Fibroblast of villous mesenchyme (primary cell): ENCODE data around the gene ARHGAP6. TPM values are rescaled to one million over a fixed set of nuclear protein-coding genes. Genes with fewer than 3 reads are reported as not detected.

Experiments
- DNase-seq: peaks from one replicate; pipeline ENCODE4 v3.0.0-alpha.2; 2010; ENCODE audit warnings: low read depth
- H3K4me3 ChIP-seq: 2 replicates; pipeline ENCODE4 v1.5.1; 2011; ENCODE audit warnings: low read depth, mild to moderate bottlenecking, low read length
- total RNA-seq: library from RNA; depleted of rRNA; stranded (reverse); fragments of >200 nt; gene quantifications from 2 replicates; pipeline ENCODE4 v1.2.3, GENCODE V29; 2012
- TF ChIP-seq, protein P1 (sequence below): IDR thresholded peaks from 2 replicates; pipeline ENCODE4 v1.5.1; 2012; ENCODE audit warnings: low read depth, mild to moderate bottlenecking, low read length; ENCODE audit not compliant: insufficient read depth

The ARHGAP6 gene
- total RNA-seq, 1 donor: 1.7 TPM

DNA sequence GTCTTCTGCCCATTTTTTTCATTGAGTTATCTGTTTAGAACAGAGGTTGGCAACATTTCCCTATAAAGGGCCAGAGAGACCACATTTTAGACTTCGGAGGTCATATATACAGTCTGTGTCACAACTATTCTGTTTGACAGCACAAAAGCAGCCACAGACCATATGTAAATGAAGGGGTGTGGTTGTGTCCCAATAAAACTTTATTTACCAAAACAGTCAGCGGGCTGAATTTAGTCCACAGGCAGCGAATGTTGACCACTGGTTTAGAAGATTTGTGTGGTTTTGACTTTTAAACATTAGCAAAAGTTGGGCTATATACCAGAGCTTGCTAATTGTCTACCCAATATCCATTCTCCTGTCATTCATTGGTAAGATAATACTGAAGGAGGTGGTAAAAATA is 221.7 kb downstream of the ARHGAP6 start:
- DNase-seq: no peak
- H3K4me3 ChIP-seq: no peak overlapping the region
- TF ChIP-seq, protein P1, sequence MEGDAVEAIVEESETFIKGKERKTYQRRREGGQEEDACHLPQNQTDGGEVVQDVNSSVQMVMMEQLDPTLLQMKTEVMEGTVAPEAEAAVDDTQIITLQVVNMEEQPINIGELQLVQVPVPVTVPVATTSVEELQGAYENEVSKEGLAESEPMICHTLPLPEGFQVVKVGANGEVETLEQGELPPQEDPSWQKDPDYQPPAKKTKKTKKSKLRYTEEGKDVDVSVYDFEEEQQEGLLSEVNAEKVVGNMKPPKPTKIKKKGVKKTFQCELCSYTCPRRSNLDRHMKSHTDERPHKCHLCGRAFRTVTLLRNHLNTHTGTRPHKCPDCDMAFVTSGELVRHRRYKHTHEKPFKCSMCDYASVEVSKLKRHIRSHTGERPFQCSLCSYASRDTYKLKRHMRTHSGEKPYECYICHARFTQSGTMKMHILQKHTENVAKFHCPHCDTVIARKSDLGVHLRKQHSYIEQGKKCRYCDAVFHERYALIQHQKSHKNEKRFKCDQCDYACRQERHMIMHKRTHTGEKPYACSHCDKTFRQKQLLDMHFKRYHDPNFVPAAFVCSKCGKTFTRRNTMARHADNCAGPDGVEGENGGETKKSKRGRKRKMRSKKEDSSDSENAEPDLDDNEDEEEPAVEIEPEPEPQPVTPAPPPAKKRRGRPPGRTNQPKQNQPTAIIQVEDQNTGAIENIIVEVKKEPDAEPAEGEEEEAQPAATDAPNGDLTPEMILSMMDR: no peak

- H3K4me3 ChIP-seq: no peak overlapping the region
- TF ChIP-seq, protein P1: no peak
- DNase-seq: no peak
Measured at GRCh38 chrX:11439846-11440245, 225.9 kb downstream of the ARHGAP6 start.

DNA sequence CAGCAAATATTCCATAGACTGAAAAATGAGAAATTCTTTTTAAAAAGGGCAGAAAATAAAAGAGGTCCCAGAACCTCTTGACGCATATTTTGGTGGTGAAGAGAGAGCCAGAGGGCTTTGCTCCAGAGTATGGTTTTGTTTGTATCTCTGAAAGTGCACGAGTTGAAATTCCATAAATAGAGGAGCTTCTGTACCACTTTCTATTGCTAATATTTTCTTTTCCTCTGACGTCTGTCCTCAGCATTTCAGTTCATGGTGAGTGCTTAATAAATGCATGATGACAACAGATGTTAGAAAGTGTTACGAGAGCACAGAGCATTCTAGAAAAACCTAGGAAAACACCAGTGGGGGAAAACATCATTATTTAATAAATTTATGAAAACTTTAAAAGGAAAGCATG is 227.0 kb downstream of the ARHGAP6 start:
- peak; percentile 72 for DNase-seq
- H3K4me3 ChIP-seq: no peak overlapping the region
- TF ChIP-seq, protein P1: no peak

DNA sequence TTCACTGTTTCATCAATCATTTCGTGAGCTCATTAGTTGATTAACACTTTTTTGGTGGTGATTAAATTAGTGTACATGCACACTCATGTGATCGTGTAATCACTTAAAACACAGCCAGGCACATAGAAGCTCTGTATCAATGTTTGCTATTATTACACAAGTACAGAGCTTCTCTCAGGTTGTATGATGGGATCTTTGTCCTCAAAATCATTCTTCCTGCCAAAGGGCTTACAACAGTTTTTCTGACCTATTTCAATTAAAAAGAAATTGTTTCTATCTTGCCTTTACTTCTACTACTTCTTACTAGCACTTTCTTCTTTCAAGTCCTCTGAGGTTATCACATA is 227.4 kb downstream of the ARHGAP6 start:
- H3K4me3 ChIP-seq: no peak overlapping the region
- TF ChIP-seq, protein P1: no peak
- no peak for DNase-seq

DNA sequence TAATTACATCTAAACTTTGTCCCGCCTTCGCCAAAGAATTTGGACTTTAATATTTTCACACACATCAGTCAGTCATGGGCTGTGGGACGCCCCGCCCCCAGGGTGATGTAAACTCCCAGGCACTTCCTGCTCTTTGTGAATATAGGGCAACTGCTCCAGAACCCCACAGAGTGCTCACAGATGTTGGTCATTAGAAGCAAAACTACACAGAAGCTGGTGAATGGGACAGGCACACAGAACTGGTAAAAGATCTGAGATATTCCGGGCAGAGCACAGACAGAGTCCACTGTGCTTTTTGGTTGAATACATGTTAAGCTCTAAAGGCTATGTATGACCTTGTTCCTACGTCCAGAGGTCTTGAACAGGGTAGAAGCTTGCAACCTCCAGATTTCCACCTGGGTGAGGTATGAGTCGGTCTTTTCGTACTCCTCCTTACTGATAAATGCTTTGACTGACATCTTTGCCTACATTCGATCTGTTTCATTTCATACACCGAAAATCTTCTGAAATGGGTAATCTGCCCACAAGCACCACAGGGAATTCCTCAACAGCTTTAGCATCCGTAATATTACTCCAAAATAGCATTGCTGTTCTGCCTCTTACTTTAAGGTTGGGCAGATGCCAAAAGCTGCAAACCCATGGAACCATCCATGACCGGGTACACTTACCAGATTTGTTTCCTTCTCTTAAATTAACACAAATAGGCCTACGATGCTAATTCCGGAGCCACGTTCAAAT is 227.9 kb downstream of the ARHGAP6 start:
- TF ChIP-seq, protein P1: no peak
- no peak overlapping the region for H3K4me3 ChIP-seq
- peak; percentile 59 for DNase-seq

- TF ChIP-seq, protein P1: no peak
- DNase-seq: peak; percentile 71
- H3K4me3 ChIP-seq: no peak overlapping the region
Measured at GRCh38 chrX:11435568-11435967, 230.2 kb downstream of the ARHGAP6 start.

DNA sequence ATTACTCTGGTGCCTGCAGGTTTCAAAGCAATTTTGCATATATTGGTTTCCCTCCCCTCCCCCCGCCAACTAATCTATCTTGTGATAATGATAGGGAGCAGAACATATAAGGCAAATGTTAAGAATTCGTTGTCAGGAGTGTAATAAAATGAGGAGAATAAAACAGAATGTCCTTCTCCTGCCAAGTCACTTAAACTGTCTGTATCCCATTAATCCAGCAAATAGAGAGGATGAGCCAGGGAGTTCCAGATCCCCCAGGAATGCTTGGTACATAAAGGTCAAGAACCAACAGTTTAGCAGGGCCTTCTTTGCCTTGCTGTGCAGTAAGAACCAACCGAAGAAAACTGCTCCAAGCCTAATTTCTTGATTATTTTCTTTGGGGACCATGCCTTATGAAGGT is 231.1 kb downstream of the ARHGAP6 start:
- peak; percentile 79 for DNase-seq

More for the DNA sequence above, 231.1 kb downstream of the ARHGAP6 start:
- H3K4me3 ChIP-seq: no peak overlapping the region
- TF ChIP-seq, protein P1: no peak
